ENCODE measurements around the gene ALDH16A1. TPM values are rescaled to one million over a fixed set of nuclear protein-coding genes. Genes with fewer than 3 reads are reported as not detected.

The ALDH16A1 gene
- total and polyA plus RNA-seq, 2 of the 8 experiments (the other 6 are each of a cell fraction or from before 2014, with no cell fraction given), result 30.5 to 34.3 TPM

- no peak overlapping the region for H2BK20ac ChIP-seq (ENCODE audit: low read length)
- H4K8ac ChIP-seq (ENCODE audit: extremely low read depth, insufficient read depth, low read length), result peak overlapping the region; percentile 60
- H3K27ac ChIP-seq (ENCODE audit: low read depth, low read length), result peak overlapping the region; percentile 53; the same call in 1 of the 2 replicates
- no peak overlapping the region for H2BK12ac ChIP-seq (ENCODE audit: low read depth, low read length)
- no peak for FAIRE-seq
- H3K23ac ChIP-seq (ENCODE audit: insufficient read length), result no peak overlapping the region
- H2BK5ac ChIP-seq (ENCODE audit: low read depth, low read length), result peak overlapping the region; percentile 88; the same call in 1 of the 2 replicates
- POLR2A ChIA-PET (ENCODE audit: partially characterized antibody), result interaction anchor here (0.9 to 4.1 kb wide), 9 partner anchors 9 to 234 kb away, joined by 3 to 13 read pairs (median 3); partner anchors contain the start of genes ALDH16A1, PIH1D1 and PRMT1
- H3K4me3 ChIP-seq (ENCODE audit: extremely low read depth in 1 of 4, insufficient read depth in 2 of 4, low read depth in 3 of 4, low read length in 4 of 4), result peak overlapping the region; percentile 46 to 69 (median 62)
- no peak overlapping the region for H3K4ac ChIP-seq (replicated peaks; ENCODE audit: insufficient read length, low read depth, low read length)
- no peak overlapping the region for H4K91ac ChIP-seq (replicated peaks; ENCODE audit: insufficient read length, low read length)
- no peak overlapping the region for H3K56ac ChIP-seq (replicated peaks; ENCODE audit: insufficient read length, low read depth, low read length)
- peaks cover 18 to 32% (median 30%) of the 10 kb centered on the region in 4 experiments for H3K27me3 ChIP-seq (replicated peaks in 1 of 4; ENCODE audit: control insufficient read depth in 3 of 4, extremely low read depth in 1 of 4, insufficient read depth in 3 of 4, low read length in 3 of 4)
- peaks cover 0 to 10% (median 7%) of the 10 kb centered on the region in 4 experiments; a peak in 6 of 7 replicates for H3K4me1 ChIP-seq (replicated peaks in 1 of 4; ENCODE audit: control insufficient read depth in 3 of 4, insufficient read depth in 4 of 4, low read length in 3 of 4)
- peak overlapping the region; percentile 53 to 73 for H3K4me2 ChIP-seq (ENCODE audit: insufficient read depth in 1 of 2, low read depth in 2 of 2, low read length in 2 of 2)
- DNase-seq (ENCODE audit: low read depth in 1 of 2, low spot score in 2 of 2), result peak; percentile 96 to 100
- no peak overlapping the region for H3K14ac ChIP-seq (ENCODE audit: insufficient read length)
- H3K79me2 ChIP-seq (ENCODE audit: control insufficient read depth in 1 of 2, insufficient read depth in 2 of 2, low read length in 2 of 2), result no peaks in the 10 kb centered on the region
- H3K23me2 ChIP-seq (ENCODE audit: low read depth, low read length), result peaks cover 18% of the 10 kb centered on the region; the same call in 1 of the 2 replicates
- no peak overlapping the region for H2AFZ ChIP-seq (ENCODE audit: low read length)
- H3K36me3 ChIP-seq (ENCODE audit: control insufficient read depth in 2 of 4, insufficient read depth in 4 of 4, low read length in 3 of 4), result peaks cover 5 to 9% (median 7%) of the 10 kb centered on the region in 4 experiments; a peak in 6 of 8 replicates
- no peak overlapping the region for H2AK5ac ChIP-seq (ENCODE audit: low read depth, low read length)
- TF ChIP-seq TEAD4 (IDR thresholded peaks at IDR 0.05; ENCODE audit: low read depth, low read length), result peak; percentile 58
- peak; percentile 51; the same call in 1 of the 2 replicates for TF ChIP-seq PHF8 (conservative IDR thresholded peaks at IDR 0.05; ENCODE audit: low read depth, low read length)
- TF ChIP-seq ASH2L (IDR thresholded peaks at IDR 0.05; ENCODE audit: low read length), result peak; percentile 65
- TF ChIP-seq JUND (IDR thresholded peaks at IDR 0.05; ENCODE audit: low read length), result no peak
- TF ChIP-seq SP4 (IDR thresholded peaks at IDR 0.05; ENCODE audit: low read length), result 0 out of 2 replicates have a peak, but pooled peaks have one; percentile 1
- TF ChIP-seq EGR1 (IDR thresholded peaks at IDR 0.05; ENCODE audit: borderline replicate concordance, low read depth, low read length), result peak; percentile 85; the same call in 1 of the 2 replicates
- CTCF ChIA-PET (ENCODE audit: partially characterized antibody), result interaction anchor here (0.9 to 7.9 kb wide), 12 partner anchors 12 to 716 kb away, joined by 3 to 88 read pairs (median 4); partner anchors contain the start of genes GFY and PTH2
- WGBS, 2 experiments (ENCODE audit: extremely low coverage in 1 of 2, insufficient coverage in 1 of 2, insufficient read length in 1 of 2, insufficient replicate concordance in 2 of 2, low coverage in 1 of 2, low lambda C conversion rate in 2 of 2, missing lambda C conversion rate in 1 of 2), result 0% methylated on average over 22 of the region's 43 CpGs; no CpG with 5 or more reads in 1 of the 2 experiments
- no peaks in the 10 kb centered on the region for H3K9me3 ChIP-seq (ENCODE audit: insufficient read depth in 2 of 2, low read depth in 1 of 2, low read length in 1 of 2)
- no peak overlapping the region for H4K5ac ChIP-seq (ENCODE audit: insufficient read length, low read depth, low read length)
- H3K18ac ChIP-seq (ENCODE audit: extremely low read depth, low read length), result peak overlapping the region; percentile 90
- H2BK15ac ChIP-seq (ENCODE audit: low read length), result no peak overlapping the region
- H3K9ac ChIP-seq (replicated peaks in 1 of 4; ENCODE audit: extremely low read depth in 1 of 4, low read depth in 3 of 4, low read length in 3 of 4), result peak overlapping the region in 2 of 4 experiments; percentile 12 to 29; a peak in 2 of 7 replicates
- H4K20me1 ChIP-seq (replicated peaks in 1 of 2; ENCODE audit: control insufficient read depth in 1 of 2, insufficient read depth in 2 of 2, low read length in 2 of 2), result peaks cover 4 to 6% of the 10 kb centered on the region in 2 experiments
- H2BK120ac ChIP-seq (replicated peaks; ENCODE audit: low read depth, low read length), result no peak overlapping the region
- no peaks in the 10 kb centered on the region for H3K79me1 ChIP-seq (ENCODE audit: low read depth, low read length)
Measured at GRCh38 chr19:49442771-49443365, 10.2 kb upstream of the ALDH16A1 start.

Data from H1 (cell line).